KOPT-K1 (cell line): ENCODE measurements around the gene CLEC16A.

Source experiments
- H3K27ac ChIP-seq: fragments of 200-600 bp; sonication (generic); 2 replicates; pipeline ENCODE4 v1.5.1; 2016; ENCODE audit warnings: antibody characterized with exemption, mild to moderate bottlenecking, low read depth, low read length; ENCODE audit not compliant: poor library complexity, severe bottlenecking
- H3K36me3 ChIP-seq: fragments of 200-600 bp; sonication (generic); 2 replicates; pipeline ENCODE4 v1.5.1; 2017; ENCODE audit warnings: antibody characterized with exemption, mild to moderate bottlenecking, low read length, moderate library complexity; ENCODE audit not compliant: insufficient read depth
- H3K9me3 ChIP-seq: fragments of 200-600 bp; sonication (generic); 2 replicates; pipeline ENCODE4 v1.5.1; 2017; ENCODE audit warnings: antibody characterized with exemption, low read length, mild to moderate bottlenecking; ENCODE audit not compliant: insufficient read depth, poor library complexity, severe bottlenecking

Gene CLEC16A

DNA sequence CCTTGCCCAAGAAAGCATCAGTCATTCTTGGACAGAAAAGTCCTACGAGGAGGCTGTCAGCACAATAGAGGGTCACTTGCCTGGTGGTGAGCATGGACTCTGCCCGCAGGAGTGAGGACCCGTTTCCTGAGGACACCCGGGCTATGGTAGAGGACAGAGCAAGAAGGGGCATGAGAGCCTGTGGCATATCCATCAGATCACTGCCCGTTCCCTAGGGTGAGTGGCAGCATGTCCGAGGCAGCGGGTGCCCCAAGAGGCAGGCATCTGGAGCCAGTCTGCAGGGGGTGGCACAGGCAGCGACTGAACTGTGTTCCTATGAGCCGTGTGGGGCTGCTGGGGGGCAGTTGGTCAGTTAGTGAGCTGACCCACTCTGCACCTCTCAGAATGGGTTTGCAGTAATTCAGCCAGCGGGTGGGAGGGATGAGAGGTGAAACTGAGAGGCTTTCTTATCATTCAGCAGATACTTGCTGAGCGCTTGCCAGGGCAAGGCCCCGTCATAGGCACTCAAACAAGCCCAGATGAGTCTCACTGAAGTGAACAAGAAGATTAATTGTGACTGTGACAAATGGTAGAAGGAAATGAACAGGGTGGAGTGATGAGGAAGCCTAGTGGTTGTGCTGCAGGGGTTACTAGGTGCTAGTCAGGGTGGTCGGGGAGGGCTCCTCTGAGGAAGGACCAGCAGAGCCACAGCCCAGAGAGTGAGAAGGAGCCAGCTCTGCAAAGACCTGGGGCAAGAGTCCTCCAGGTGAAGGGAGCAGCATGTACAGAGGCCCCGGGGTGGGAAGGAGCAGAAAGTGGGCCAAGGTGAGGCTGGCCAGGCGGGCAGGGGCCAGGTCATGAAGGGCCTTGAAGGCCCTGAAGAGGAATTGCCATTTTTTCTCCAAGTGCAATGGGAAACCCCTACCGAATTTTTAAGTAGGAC is 87.9 kb downstream of the CLEC16A start:
- H3K36me3 ChIP-seq = peaks cover 73% of the 10 kb centered on the region
- H3K27ac ChIP-seq = peak overlapping the region; percentile 11
- H3K9me3 ChIP-seq = peaks cover 21% of the 10 kb centered on the region

DNA sequence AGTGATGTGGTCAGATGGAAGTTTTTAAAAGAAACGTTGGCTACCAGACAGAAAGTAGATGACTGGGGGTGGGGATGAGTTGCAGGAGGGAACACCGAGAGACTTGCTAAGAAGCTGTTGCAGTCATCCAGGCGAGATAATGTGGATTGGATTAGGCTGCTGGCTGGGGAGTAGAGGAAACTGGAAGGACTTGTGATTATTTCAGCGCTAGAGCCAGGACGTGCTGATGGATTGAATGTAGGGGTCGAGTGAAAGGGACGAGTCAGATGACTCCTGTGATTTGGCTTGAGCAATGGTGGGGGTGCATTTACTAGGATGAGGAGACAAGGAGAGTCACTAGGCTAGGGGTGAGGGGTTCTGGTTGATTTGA is 88.5 kb downstream of the CLEC16A start:
- no peak overlapping the region for H3K27ac ChIP-seq
- peaks cover 68% of the 10 kb centered on the region for H3K36me3 ChIP-seq
- H3K9me3 ChIP-seq = peaks cover 14% of the 10 kb centered on the region

DNA sequence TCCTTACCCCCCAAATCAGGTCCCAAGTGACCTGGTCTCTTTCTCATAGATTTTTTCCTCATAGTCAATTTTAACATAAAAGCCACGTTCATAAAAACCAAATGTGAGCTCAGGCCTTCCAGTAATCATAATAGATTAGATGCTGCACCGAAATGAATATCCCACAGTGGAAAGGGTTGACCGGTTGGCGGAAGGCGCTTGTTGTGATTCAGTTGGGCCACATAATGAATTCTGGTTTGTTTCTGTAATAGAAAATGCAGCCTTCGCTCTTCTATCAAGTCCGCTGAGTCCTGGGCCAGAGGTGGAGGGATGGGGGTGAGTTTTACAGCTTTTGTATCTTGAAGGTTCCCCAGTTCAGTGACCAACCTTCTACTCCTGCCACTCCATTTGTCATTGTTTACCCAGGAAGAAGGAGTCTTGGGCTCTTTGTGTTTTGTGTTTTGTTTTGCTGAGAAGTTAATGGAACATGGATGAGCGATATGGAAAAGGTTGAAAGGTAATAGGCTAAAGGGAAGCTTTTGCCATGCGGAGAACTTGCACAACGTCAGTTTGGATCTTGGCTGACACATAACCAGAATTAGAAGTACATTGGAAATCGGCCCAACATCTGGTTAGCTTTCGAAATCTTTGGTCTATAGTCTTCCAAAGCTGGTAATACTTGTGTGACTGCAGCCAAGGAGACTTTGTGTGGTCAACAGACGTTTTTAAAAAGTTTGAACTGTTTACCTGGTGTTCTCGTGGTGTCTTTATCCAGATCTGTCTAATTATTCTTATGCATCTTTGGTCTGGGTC is 89.5 kb downstream of the CLEC16A start:
- Histone ChIP-seq H3K27ac (no peak overlapping the region), H3K9me3 (peaks cover 6% of the 10 kb centered on the region), H3K36me3 (peaks cover 64% of the 10 kb centered on the region)

DNA sequence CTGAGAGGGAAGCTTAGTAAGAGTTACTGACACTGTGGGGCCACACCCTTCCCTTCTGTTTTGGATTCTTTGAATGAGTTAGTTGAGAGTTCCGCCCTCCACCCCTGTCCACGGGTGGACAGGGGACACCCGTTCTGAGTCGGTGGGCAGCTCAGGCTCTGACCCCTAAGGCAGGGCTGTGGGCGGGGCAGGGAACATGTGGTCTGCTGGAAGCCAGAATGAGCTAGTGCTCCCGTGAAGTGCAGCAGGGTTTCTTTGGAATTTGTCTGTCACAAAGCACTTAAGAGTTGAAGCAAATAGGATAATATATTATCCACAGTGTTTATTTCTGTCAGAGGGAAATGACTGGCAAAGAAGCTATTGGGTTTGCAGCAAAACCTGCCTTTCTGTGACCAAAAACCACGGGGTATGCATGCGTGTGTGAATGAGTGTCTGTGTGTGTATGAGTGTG is 90.1 kb downstream of the CLEC16A start:
- Histone ChIP-seq H3K36me3 (peaks cover 58% of the 10 kb centered on the region), H3K27ac (no peak overlapping the region), H3K9me3 (no peaks in the 10 kb centered on the region)

DNA sequence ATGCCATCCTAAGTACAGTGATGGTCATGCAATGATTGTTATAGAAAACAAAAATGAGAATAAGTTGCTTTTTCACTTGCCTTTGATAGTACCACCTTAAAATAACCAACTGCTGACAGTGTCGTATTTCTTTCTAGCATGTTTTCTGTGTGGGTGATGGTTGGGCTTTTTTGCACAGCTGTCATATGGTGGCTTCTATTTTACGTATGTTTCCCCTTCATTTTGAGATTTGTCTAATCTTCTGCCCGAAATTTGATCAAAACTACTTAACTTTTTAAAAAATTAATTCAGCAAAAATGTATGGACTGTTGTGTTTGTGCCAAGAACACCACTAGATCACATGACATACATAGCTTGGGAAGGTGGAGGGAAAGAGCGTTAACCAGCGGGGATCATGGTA is 90.7 kb downstream of the CLEC16A start:
- no peak overlapping the region for H3K27ac ChIP-seq
- peaks cover 60% of the 10 kb centered on the region for H3K36me3 ChIP-seq
- H3K9me3 ChIP-seq = no peaks in the 10 kb centered on the region

DNA sequence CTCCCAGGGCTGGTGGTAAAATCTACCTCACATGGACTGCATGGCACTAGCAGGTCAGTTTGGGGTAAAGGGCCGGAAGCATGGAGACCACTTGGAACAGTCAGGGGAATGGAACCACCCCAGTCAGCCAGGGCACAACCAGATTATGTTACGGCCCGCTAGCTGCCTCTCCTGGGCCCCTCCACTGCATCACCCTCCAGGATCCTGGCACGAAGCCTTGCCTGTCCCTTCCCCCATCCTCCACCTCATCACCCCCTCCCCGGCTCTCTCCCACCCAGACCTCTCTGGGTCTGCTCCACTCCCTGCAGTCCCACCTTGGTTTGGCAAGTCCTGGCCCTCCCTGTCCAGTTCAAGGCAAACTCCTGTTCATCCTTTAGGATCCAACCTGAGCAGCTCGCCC is 91.7 kb downstream of the CLEC16A start:
- Histone ChIP-seq H3K36me3 (peaks cover 63% of the 10 kb centered on the region), H3K27ac (no peak overlapping the region), H3K9me3 (no peaks in the 10 kb centered on the region)

DNA sequence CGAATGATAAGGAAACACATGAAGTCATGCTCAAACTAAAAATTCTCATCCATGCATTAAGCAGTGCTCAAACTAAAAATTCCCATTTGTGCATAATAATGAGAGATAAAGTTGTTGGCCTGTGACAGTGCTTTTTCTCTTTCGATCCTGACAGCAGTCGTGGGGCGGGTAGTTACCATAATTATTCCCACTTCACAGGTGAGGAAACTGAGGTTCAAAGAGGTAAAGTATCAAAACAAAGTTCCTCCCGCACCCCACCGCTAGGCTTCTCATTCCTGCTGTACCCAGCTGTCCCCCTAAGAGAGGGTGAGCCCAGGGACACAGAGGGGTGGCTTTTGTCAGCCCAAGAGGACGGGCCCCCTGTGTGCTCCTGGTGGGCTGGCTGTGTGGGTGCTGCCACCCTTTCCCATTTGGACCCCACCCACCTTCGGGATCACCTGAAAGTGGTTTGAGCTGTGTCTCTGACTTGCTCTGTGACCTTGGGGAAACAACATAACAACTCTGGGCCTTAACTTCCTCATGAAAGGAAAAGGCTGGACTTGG is 92.6 kb downstream of the CLEC16A start:
- Histone ChIP-seq H3K9me3 (no peaks in the 10 kb centered on the region), H3K36me3 (peaks cover 65% of the 10 kb centered on the region), H3K27ac (no peak overlapping the region)

DNA sequence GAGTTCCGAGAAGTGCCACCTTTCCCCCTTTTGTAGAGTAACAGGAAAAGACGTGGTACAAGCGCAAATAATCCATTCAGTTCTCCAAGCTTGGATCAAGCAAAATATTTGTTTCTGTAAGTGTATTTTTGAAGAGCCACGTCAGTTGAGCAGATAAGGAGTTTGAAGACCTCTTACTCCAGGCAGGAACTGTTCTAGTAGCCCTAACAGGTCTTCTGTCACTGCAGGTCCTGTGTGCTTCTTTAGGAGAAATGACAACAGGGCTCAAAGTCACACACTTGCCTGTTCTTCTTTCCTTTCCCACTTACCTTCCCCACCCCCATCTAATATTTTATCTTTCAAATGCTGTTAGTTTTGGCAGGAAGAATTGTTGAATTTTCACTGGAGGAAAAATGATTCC is 93.9 kb downstream of the CLEC16A start:
- Histone ChIP-seq H3K27ac (no peak overlapping the region), H3K9me3 (no peaks in the 10 kb centered on the region), H3K36me3 (peaks cover 70% of the 10 kb centered on the region)

DNA sequence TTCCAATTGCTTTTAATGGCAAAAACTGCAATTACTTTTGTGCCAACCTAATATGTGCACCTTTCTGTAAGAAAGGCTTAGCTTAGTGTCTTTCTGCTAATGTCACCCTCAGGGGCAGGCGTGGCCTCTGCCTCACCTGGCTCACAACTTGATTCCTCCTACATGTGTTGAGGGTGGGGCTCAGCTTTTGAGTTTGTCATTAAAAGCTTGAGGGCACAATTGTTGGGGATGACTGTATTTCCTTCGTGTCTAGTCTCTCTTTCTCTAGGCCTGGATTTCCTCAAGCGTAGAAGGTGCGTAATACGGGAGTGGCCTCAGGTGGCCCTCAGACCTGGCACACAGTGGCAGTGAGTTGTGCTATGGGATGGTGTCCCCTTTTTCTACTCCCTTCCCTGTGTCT is 94.4 kb downstream of the CLEC16A start:
- H3K27ac ChIP-seq = no peak overlapping the region
- peaks cover 71% of the 10 kb centered on the region for H3K36me3 ChIP-seq
- no peaks in the 10 kb centered on the region for H3K9me3 ChIP-seq

DNA sequence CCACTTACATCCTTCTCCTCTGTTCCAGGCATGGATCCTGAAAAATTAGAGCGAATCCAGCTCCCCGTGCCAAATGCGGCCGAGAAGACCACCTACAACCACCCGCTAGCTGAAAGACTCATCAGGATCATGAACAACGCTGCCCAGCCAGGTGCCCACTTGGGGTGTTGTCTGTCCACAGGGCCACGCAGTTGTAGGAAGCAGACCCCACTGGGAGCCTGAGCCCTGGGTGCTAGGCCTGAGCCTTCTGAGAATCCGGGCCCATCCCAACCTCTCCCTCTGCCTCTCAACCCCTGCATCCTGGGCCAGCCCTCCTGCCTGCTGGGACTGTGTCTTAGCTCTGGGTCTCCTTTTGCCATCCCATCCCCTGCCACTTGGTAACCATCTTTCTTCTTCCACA is 95.4 kb downstream of the CLEC16A start:
- peaks cover 74% of the 10 kb centered on the region for H3K36me3 ChIP-seq
- no peaks in the 10 kb centered on the region for H3K9me3 ChIP-seq
- no peak overlapping the region for H3K27ac ChIP-seq

DNA sequence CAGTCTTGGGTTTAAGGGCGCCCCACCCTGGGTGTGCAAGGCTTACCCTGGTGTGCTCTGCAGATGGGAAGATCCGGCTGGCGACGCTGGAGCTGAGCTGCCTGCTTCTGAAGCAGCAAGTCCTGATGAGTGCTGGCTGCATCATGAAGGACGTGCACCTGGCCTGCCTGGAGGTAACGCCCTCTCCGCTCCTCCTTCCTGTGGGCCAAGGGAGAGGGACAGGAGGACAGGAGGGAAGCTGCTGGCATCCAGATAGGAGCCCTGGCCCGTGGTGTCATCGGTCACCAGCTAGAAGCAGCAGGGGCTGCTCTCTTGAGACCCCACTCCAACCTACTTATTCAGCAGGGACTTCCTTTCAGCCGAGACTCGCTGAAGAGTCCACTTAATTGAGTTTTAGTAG is 97.8 kb downstream of the CLEC16A start:
- Histone ChIP-seq H3K27ac (peak overlapping the region; percentile 9), H3K9me3 (no peaks in the 10 kb centered on the region), H3K36me3 (peaks cover 73% of the 10 kb centered on the region)

DNA sequence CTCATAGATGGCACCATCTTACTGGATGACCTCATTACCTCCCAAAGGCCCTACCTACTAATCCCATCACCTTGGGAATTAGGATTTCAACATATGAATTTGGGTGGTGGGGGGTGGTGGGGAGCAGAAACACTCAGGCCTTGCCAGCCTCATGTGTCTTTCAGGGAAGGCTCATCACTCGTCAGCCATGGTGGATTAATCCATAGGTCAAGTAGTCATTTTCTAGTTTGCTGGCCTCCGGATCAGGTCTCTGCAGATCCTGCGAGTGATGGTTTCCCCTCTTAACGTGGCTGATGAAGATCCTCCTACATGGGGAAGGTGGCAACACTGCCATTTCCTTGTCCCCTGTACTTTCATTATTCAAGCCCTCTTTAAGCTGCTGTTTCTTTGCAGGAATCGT is 101.1 kb downstream of the CLEC16A start:
- Histone ChIP-seq H3K27ac (peak overlapping the region; percentile 44), H3K9me3 (no peaks in the 10 kb centered on the region), H3K36me3 (peaks cover 74% of the 10 kb centered on the region)

DNA sequence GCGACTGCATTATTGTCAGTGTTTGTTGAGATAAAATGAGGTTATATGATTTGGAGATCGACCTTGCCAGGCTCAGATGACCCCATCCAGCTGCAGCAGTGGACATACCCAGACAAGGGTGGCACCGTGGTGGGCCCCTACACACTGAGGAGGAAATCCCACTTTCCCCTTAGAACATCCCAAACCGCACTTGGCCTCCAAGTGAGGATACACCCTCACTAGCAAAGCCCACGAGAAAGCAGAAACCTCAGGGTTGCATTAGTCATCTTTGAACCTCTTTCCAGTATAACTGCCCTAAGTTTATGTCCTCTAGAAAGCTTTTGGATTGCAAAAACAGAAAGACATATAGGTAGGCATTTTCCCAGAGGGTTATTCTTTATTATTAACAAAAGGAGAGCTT is 101.5 kb downstream of the CLEC16A start:
- peaks cover 71% of the 10 kb centered on the region for H3K36me3 ChIP-seq
- peak overlapping the region; percentile 44 for H3K27ac ChIP-seq
- no peaks in the 10 kb centered on the region for H3K9me3 ChIP-seq

DNA sequence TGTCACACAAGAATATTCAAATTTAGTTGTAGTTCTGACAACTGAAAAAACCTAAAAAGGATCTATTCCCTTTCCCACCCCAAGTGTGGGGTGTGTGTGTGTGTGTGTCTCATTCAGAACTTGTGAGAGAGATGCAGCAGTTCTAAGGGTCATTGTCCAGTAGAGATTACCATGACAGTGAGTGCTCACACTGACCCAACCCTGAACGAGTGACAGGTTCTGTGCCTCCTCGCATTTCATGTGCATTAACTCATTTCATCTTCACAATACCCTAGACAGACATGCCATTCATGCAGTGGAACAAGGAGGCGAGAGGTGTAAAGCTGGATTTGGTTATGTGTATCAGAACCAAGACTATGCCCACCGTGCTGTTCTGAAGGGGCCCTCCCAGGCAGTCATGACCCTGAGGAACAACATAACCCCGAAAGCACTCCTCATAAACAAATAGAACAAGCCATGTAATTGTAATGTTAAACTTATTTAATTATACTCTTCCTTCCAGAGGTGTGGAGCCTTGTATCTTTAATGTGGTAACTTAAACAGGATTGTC is 102.1 kb downstream of the CLEC16A start:
- Histone ChIP-seq H3K36me3 (peaks cover 65% of the 10 kb centered on the region), H3K9me3 (no peaks in the 10 kb centered on the region), H3K27ac (peak overlapping the region; percentile 44)

DNA sequence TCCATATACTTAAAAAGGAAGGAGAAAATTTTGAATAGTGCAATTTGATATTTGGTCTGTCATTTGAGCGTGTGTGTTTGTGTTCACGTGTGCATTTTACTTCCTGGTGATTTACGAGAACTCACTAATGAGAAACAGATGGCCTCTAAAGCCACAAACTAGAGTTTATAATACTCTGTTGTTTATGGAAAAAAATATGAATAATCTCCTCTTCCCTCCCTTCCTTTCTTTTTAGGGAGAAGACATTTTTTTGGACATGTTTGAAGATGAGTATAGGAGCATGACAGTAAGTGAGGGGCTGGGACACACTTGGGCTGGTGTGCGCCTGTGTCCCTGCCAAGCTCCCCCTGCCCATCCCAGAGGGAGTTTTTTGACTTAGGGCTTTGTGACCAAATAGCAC is 102.7 kb downstream of the CLEC16A start:
- peaks cover 59% of the 10 kb centered on the region for H3K36me3 ChIP-seq
- peak overlapping the region; percentile 44 for H3K27ac ChIP-seq
- H3K9me3 ChIP-seq = no peaks in the 10 kb centered on the region
